Natural killer cell (primary cell): ENCODE results near the gene SAE1. TPM values are rescaled to one million over a fixed set of nuclear protein-coding genes. Genes with fewer than 3 reads are reported as not detected.

Experiments used
- ATAC-seq, 3 donors: fragments of 150-1000 bp in 2 of 3; fragments of 200-7000 bp in 1 of 3; cut with Tn5 transposase; 1 replicate in 1 of 3; 2 replicates in 2 of 3; pipeline ENCODE4 v1.10.0; 2021; ENCODE audit warnings: mild to moderate bottlenecking in 2 of 3, moderate library complexity in 2 of 3
- DNase-seq, 2 donors: peaks; one replicate each; pipeline versions ENCODE4 v3.0.0 to v3.0.0-alpha.2; 2013 to 2021; ENCODE audit warnings: mixed read lengths in 1 of 2
- H3K27ac ChIP-seq: one replicate; pipeline ENCODE4 v1.5.1; 2013; ENCODE audit warnings: mild to moderate bottlenecking, low read length
- H3K27me3 ChIP-seq: one replicate; pipeline ENCODE4 v1.6.1; 2013; ENCODE audit warnings: low read length; ENCODE audit not compliant: control insufficient read depth, insufficient read depth
- H3K36me3 ChIP-seq: one replicate; pipeline ENCODE4 v1.6.1; 2013; ENCODE audit warnings: low read length; ENCODE audit not compliant: control insufficient read depth, insufficient read depth
- H3K4me1 ChIP-seq: one replicate; pipeline ENCODE4 v1.6.1; 2013; ENCODE audit warnings: low read length; ENCODE audit not compliant: control insufficient read depth, insufficient read depth
- H3K4me3 ChIP-seq: one replicate; pipeline ENCODE4 v1.5.1; 2013; ENCODE audit warnings: low read length
- H3K9me3 ChIP-seq: one replicate; pipeline ENCODE4 v1.6.1; 2013; ENCODE audit warnings: low read length; ENCODE audit not compliant: control insufficient read depth, insufficient read depth
- H3K27ac Mint-ChIP-seq, 2 donors: one replicate each; pipeline ENCODE4 v1.8.0; 2022; ENCODE audit warnings: mild to moderate bottlenecking in 2 of 2, mixed read lengths in 2 of 2, moderate library complexity in 1 of 2
- H3K27me3 Mint-ChIP-seq, 2 donors: one replicate each; pipeline ENCODE4 v1.8.0; 2022; ENCODE audit warnings: low read depth in 2 of 2, mixed read lengths in 2 of 2
- H3K36me3 Mint-ChIP-seq: one replicate; pipeline ENCODE4 v1.8.0; 2022; ENCODE audit warnings: mixed read lengths
- H3K4me1 Mint-ChIP-seq, 2 donors: one replicate each; pipeline ENCODE4 v1.8.0; 2022; ENCODE audit warnings: mixed read lengths in 2 of 2
- H3K4me3 Mint-ChIP-seq: one replicate; pipeline ENCODE4 v1.8.0; 2022; ENCODE audit warnings: mild to moderate bottlenecking, moderate library complexity, mixed read lengths
- H3K9me3 Mint-ChIP-seq, 2 donors: one replicate each; pipeline ENCODE4 v1.8.0; 2022; ENCODE audit warnings: mixed read lengths in 2 of 2
- WGBS: methylation state at CpG from one replicate; pipeline ENCODE4 v1.1.7; 2013; ENCODE audit warnings: missing lambda C conversion rate; ENCODE audit not compliant: insufficient coverage; 5-methylcytosine and 5-hydroxymethylcytosine counted together
- intact Hi-C: fragments of 100-400 bp; cut with micrococcal nuclease; formaldehyde crosslinking; loops from one replicate; pipeline ENCODE4 v1.14.2; 2022
- total RNA-seq, 4 donors: library from RNA; stranded (reverse); fragments of 120-200 nt in 1 of 4; gene quantifications; one replicate each; pipeline versions ENCODE4 v1.2.3 to v1.2.4, GENCODE V29; 2013 to 2022
- TF ChIP-seq, protein P1 (sequence below): fragments of 200-600 bp; IDR thresholded peaks from one replicate; pipeline ENCODE4 v1.8.0; 2022; ENCODE audit warnings: antibody characterized with exemption

SAE1 gene
- total RNA-seq, 3 donors from 2014 or later (not counting 1 experiment from before 2014, with no cell fraction given): 42.5 to 49.3 (median 46.0) TPM

DNA sequence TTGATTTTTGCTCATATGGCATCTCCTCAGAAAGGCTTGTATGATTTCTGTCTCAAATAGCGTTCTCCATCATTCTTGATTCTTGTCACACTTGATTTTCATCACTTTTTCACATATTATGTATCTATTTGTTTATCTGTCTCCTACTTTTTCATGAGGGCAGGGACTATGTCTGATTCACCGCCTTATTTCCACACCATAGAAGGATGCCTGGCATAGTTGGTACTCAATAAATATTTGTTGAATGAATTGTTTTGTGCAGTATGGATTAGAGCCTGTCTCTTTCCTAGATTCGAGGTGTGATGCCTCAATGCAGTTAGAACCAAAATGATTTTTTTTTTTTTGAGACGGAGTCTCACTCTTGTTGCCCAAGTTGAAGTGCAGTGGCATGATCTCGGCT lies 12.1 kb downstream of the SAE1 start:
- 97% methylated on average over 4 of the region's 5 CpGs for WGBS
- peaks cover 20 to 24% of the 10 kb centered on the region in 2 donors for H3K4me1 Mint-ChIP-seq

DNA sequence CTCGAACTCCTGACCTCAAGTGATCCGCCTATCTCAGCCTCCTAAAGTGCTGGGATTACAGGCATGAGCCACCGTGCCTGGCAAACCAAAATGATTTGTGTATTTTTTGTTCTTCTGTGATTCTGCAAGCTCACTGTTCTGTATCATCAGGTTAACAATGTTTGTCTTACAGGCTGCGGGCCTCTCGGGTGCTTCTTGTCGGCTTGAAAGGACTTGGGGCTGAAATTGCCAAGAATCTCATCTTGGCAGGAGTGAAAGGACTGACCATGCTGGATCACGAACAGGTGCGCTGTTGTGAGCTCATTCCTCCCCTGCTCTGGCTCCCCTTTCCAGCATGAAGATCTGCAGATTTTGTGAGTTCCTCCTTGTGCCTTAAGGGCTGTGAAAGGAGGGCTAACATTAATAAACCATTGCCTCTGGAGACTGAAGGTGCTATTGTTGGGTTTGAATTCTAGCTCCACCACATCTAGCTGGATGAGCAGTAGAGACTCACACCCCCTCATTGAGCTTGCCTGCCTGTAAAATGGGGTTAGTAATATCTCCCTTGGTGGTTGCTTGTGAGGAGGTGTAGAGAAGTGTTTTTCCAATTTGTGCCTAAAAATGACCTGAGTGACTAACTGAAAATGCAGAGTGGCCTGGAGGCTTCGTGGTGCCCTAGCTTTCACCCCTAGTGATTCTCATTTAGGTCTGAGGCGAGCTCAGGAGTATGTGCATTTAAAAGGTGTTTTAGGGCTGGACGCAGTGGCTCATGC lies 12.9 kb downstream of the SAE1 start:
- TF ChIP-seq, protein P1, sequence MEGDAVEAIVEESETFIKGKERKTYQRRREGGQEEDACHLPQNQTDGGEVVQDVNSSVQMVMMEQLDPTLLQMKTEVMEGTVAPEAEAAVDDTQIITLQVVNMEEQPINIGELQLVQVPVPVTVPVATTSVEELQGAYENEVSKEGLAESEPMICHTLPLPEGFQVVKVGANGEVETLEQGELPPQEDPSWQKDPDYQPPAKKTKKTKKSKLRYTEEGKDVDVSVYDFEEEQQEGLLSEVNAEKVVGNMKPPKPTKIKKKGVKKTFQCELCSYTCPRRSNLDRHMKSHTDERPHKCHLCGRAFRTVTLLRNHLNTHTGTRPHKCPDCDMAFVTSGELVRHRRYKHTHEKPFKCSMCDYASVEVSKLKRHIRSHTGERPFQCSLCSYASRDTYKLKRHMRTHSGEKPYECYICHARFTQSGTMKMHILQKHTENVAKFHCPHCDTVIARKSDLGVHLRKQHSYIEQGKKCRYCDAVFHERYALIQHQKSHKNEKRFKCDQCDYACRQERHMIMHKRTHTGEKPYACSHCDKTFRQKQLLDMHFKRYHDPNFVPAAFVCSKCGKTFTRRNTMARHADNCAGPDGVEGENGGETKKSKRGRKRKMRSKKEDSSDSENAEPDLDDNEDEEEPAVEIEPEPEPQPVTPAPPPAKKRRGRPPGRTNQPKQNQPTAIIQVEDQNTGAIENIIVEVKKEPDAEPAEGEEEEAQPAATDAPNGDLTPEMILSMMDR: no peak
- Mint-ChIP-seq H3K27me3 (no peaks in the 10 kb centered on the region), H3K4me1 (peaks cover 18 to 20% of the 10 kb centered on the region in 2 donors), H3K36me3 (no peaks in the 10 kb centered on the region), H3K27ac (no peak overlapping the region), H3K4me3 (no peak overlapping the region), H3K9me3 (no peaks in the 10 kb centered on the region)
- ATAC-seq: no peak
- no peak overlapping the region for H3K27ac ChIP-seq
- H3K27me3 ChIP-seq: no peaks in the 10 kb centered on the region
- WGBS: 95% methylated on average over 11 of the region's 11 CpGs
- peaks cover 31% of the 10 kb centered on the region for H3K36me3 ChIP-seq
- no peaks in the 10 kb centered on the region for H3K4me1 ChIP-seq
- DNase-seq: no peak
- intact Hi-C loops: no loop called here
- H3K4me3 ChIP-seq: no peak overlapping the region
- H3K9me3 ChIP-seq: no peaks in the 10 kb centered on the region

More for the DNA sequence above, 12.1 kb downstream of the SAE1 start:
- H3K27me3 Mint-ChIP-seq: no peaks in the 10 kb centered on the region
- no peaks in the 10 kb centered on the region for H3K9me3 Mint-ChIP-seq
- DNase-seq: no peak
- intact Hi-C loops: no loop called here
- Histone ChIP-seq H3K27me3 (no peaks in the 10 kb centered on the region), H3K27ac (no peak overlapping the region), H3K4me1 (no peaks in the 10 kb centered on the region), H3K36me3 (peaks cover 29% of the 10 kb centered on the region), H3K4me3 (no peak overlapping the region), H3K9me3 (no peaks in the 10 kb centered on the region)
- H3K36me3 Mint-ChIP-seq: no peaks in the 10 kb centered on the region
- TF ChIP-seq, protein P1: no peak
- H3K27ac Mint-ChIP-seq: no peak overlapping the region
- no peak overlapping the region for H3K4me3 Mint-ChIP-seq
- no peak for ATAC-seq

DNA sequence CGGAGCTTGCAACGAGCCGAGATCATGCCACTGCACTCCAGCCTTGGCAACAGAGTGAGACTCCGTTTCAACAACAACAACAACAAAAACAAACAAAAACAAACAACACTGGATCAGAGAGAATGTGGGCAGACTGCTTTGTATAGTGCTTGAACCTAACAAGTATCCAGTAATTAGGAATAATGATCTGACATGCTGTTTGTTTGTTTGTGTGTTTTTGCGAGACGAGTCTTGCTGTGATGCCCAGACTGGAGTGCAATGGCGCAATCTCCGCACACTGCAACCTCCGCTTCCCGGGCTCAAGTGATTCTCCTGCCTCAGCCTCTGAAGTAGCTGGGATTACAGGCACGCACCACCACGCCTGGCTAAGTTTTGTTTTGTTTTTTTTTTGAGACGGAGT lies 14.0 kb downstream of the SAE1 start:
- intact Hi-C loops: no loop called here
- no peak overlapping the region for H3K27ac Mint-ChIP-seq
- Histone ChIP-seq H3K4me1 (peaks cover 1% of the 10 kb centered on the region), H3K9me3 (no peaks in the 10 kb centered on the region), H3K36me3 (peaks cover 31% of the 10 kb centered on the region), H3K4me3 (no peak overlapping the region), H3K27ac (no peak overlapping the region), H3K27me3 (no peaks in the 10 kb centered on the region)
- H3K9me3 Mint-ChIP-seq: no peaks in the 10 kb centered on the region
- 94% methylated on average over 13 of the region's 13 CpGs for WGBS
- DNase-seq (no peak), ATAC-seq (no peak)
- no peaks in the 10 kb centered on the region for H3K27me3 Mint-ChIP-seq
- H3K4me1 Mint-ChIP-seq: peaks cover 14% of the 10 kb centered on the region in 2 donors
- no peak overlapping the region for H3K4me3 Mint-ChIP-seq
- TF ChIP-seq, protein P1: no peak
- no peaks in the 10 kb centered on the region for H3K36me3 Mint-ChIP-seq
